GM21447 (cell line): ENCODE data around the gene DIS3L.
"Not testable (repeated sequence)": the region's sequence is repeated elsewhere in the genome, so short reads cannot be mapped to it uniquely, and the experiment has no call there.

Experiments
- ATAC-seq: cut with Tn5 transposase; IDR thresholded peaks from one replicate; pipeline ENCODE4 v1.9.1; 2021; ENCODE audit not compliant: unreplicated experiment

DIS3L gene

GRCh38 chr15:66308531-66308930 is 15.2 kb downstream of the DIS3L start:
- no peak for ATAC-seq

- no peak for ATAC-seq
Measured at GRCh38 chr15:66309828-66310227, 16.5 kb downstream of the DIS3L start.

GRCh38 chr15:66310786-66311185 is 17.4 kb downstream of the DIS3L start:
- ATAC-seq = no peak

GRCh38 chr15:66312144-66312543 is 18.8 kb downstream of the DIS3L start:
- no peak for ATAC-seq

- no peak for ATAC-seq
Measured at GRCh38 chr15:66323312-66323928, 30.1 kb downstream of the DIS3L start.

DNA sequence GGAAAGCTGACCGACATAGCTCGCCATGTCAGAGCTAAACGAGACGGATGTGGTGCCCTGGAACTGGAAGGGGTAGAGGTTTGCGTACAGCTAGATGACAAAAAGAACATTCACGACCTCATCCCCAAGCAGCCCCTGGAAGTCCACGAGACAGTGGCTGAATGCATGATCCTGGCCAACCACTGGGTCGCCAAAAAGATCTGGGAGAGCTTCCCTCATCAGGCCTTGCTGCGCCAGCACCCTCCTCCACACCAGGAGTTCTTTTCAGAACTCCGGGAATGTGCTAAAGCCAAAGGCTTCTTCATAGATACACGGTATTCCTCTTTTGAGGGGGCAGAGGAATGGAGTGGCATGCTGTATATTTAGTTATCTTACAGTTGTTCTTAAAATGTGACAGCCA is 32.7 kb downstream of the DIS3L start:
- no peak for ATAC-seq

DNA sequence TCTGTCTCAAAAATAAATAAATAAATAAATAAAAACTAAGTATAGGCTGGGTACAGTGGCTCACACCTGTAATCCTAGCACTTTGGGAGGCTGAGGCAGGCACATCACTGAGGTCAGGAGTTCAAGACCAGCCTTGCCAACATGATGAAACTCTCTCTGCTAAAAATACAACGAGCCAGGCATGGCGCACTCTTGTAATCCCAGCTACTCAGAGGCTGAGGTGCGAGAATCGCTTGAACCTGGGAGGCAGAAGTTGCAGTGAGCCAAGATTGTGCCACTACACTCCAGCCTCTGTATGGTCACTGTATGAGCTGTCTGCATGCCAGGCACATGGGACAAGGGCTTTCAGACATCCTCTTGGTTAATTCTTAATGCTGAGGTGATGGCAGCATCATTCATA is 34.4 kb downstream of the DIS3L start:
- ATAC-seq = no peak

DNA sequence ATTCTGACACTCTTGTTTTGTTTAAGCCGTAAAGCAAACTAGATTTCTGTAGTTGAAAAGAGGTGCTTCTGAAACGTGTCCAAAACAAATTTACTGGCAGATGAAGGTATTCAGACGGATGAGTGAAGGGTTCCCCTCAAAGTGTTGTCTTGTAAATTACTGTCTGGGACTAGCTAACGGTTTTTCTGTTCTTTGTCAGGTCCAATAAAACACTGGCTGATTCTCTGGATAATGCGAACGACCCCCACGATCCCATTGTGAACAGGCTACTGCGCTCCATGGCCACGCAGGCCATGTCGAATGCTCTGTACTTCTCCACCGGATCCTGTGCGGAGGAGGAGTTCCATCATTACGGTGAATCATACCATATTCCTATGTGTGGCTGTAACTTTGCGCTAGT is 35.4 kb downstream of the DIS3L start:
- ATAC-seq = no peak

GRCh38 chr15:66348530-66348929 is 55.2 kb downstream of the DIS3L start:
- ATAC-seq = not testable (repeated sequence)

DNA sequence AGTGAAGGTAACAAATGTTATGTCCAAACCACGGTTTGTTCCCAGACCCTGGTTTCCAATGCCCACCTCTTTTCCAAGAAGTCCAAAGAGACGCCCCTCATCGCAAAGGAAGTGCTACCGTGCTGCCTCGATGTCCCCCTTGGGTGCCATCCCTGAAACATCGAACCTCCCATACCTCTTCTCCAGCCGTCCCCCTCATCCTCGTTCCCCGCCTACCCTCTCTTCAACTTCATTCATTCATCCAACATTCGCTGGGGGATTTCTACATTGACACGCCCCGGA is 62.6 kb downstream of the DIS3L start:
- peak; percentile 11 for ATAC-seq

GRCh38 chr15:66356359-66357236 is 63.2 kb downstream of the DIS3L start, which contains the start of gene TIPIN:
TIPIN (minus strand) TSS chr15:66356685; CDS start chr15:66352947, 3,738 bp downstream.
- peak; percentile 84 for ATAC-seq

- ATAC-seq = no peak
Measured at GRCh38 chr15:66359740-66360139, 66.4 kb downstream of the DIS3L start.

DNA sequence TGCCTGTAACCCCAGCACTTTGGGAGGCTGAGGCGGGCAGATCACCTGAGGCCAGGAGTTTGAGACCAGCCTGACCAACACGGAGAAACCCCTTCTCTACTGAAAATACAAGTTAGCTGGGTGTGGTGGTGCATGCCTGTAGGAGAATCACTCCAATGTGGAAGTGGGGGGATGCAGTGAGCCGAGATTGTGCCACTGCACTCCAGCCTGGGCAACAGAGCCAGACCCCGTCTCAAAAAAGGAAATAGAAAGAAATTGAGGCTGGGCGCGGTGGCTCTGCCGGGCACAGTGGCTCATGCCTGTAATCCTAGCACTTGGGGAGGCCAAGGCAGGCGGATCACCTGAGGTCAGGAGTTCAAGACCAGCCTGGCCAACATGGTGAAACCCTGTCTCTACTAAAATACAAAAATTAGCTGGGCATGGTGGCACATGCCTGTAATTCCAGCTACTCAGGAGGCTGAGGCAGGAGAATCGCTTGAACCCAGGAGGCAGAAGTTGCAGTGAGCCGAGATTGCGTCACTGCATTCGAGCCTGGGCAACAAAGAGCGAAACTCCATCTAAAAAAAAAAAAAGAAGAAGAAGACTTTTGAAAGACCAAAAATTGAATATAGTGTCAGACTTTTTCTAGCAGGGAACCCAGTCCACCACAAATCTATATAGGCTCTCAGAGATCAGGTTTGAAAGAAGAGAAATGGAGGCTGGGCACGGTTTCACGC is 68.5 kb downstream of the DIS3L start:
- not testable (repeated sequence) for ATAC-seq

- ATAC-seq = no peak
Measured at GRCh38 chr15:66362776-66363175, 69.4 kb downstream of the DIS3L start.

DNA sequence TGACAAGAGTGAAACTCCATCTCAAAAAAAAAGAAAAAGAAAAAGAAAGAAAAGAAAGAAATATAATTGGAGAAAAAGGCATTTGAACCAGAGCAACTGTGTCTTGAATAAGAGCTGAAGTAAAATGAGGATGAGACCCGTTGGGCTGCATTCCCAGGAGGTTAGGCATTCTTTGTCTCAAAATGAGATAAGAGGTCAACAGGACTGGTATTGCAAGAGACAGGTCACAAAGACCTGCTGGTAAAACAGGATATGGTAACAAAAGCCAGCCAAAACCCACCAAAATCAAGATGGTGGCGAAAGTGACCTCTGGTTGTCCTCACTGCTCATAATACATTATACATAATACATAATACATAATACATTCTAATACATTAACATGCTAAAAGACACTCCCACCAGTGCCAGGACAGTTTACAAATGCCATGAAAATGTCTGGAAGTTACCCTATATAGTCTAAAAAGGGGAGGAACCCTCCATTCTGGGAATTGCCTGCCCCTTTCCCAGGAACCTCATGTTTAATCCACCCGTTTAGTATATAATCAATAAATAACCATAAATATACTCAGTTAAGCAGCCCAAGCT is 71.7 kb downstream of the DIS3L start:
- ATAC-seq = no peak

GRCh38 chr15:66369773-66370651 is 76.6 kb downstream of the DIS3L start:
- ATAC-seq = no peak

DNA sequence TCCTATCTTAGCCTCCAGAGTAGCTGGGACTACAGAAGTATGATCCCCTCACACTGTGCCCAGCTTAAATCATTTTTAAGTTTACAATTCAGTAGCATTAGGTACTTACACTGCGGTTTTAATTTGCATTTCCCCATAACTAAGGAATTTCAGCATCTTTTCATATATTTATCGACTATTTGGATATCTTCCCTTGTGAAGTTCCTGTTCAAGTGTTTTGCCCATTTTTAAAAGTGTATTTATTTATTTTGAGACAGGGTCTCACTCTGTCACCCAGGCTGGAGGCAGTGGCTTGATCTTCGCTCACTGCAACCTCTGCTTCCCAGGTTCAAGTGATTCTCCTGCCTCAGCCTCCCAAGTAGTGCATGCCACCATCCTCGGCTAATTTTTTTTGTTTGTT is 80.8 kb downstream of the DIS3L start:
- no peak for ATAC-seq

DNA sequence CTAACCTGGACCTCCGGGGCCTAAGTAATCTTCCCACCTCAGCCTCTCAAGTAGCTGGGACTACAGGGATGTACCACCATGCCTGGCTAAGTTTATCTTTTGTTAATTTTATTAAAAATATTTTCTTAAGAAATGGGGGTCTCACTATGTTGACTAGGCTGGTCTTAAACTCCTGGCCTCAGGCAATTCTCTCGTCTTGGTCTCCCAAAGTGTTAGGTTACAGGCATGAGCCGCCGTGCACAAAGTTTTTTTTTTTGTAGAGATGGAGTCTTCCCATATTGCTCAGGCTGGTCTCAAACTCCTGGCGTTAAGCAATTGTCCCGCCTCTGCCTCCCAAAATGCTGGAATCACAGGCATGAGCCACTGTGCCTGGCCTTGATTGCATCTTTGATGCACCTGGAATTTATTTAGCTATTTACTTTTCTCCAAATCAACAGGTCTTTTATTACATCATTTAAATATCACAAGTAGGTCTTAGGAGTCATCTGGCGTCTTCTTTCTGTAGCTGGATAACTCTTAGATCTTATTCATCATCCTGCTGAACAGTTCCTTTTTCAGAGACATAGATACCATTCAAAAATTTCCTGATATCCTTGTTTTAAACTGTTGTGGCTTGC is 85.6 kb downstream of the DIS3L start:
- no peak for ATAC-seq

DNA sequence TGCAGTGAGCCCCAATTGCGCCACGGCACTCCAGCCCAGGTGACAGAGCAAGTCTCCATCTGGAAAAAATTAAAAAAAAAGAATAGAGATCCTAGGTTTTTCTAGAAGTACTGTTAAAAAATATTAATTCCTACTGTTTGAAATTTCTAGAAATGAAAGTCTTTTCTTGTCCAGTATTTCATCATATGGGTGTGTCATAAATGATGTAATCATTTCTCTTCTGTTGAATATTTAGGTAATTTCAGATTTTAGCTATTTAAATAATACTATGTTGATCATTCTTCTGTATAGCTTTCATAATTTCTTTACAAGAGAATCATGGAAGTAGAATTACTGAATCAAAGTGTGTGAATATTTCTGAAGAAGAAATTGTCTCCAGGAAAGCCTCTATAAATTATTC is 88.0 kb downstream of the DIS3L start:
- ATAC-seq = not testable (repeated sequence)
